GM21447 (cell line): ENCODE data around the gene THAP4.

Experiments
- ATAC-seq: cut with Tn5 transposase; IDR thresholded peaks from one replicate; pipeline ENCODE4 v1.9.1; 2021; ENCODE audit not compliant: unreplicated experiment

THAP4 gene

GRCh38 chr2:241550616-241551580, 86.1 kb downstream of the THAP4 start:
- ATAC-seq, result no peak

GRCh38 chr2:241548451-241548835, 88.5 kb downstream of the THAP4 start:
- ATAC-seq, result no peak

GRCh38 chr2:241547781-241548450, 89.0 kb downstream of the THAP4 start:
- ATAC-seq, result no peak

GRCh38 chr2:241546771-241547498, 90.0 kb downstream of the THAP4 start:
- no peak for ATAC-seq

GRCh38 chr2:241545523-241546473, 91.2 kb downstream of the THAP4 start:
- no peak for ATAC-seq

GRCh38 chr2:241545106-241545505, 91.9 kb downstream of the THAP4 start:
- no peak for ATAC-seq

GRCh38 chr2:241542278-241542605, 94.7 kb downstream of the THAP4 start:
- ATAC-seq, result no peak

- no peak for ATAC-seq
These were observed 95.2 kb downstream of the THAP4 start for GRCh38 chr2:241541564-241542277.

GRCh38 chr2:241540771-241541561, 96.0 kb downstream of the THAP4 start:
- no peak for ATAC-seq

- no peak for ATAC-seq
These were observed 96.6 kb downstream of the THAP4 start for GRCh38 chr2:241540401-241540770.

GRCh38 chr2:241539616-241540374, 97.2 kb downstream of the THAP4 start:
- no peak for ATAC-seq

GRCh38 chr2:241538838-241539615, 97.9 kb downstream of the THAP4 start:
- no peak for ATAC-seq

GRCh38 chr2:241535871-241536655, 100.9 kb downstream of the THAP4 start:
- ATAC-seq, result no peak

GRCh38 chr2:241534701-241535375, 102.1 kb downstream of the THAP4 start:
- ATAC-seq, result no peak
